ENCODE measurements around the gene SORL1-AS1.

The SORL1-AS1 gene

GRCh38 chr11:121451986-121452608 lies 670 bp downstream of the SORL1-AS1 start, which contains the start of gene SORL1:
Gene SORL1 (plus strand): TSS chr11:121452314. CDS start chr11:121452332, 18 bp downstream.
- peak; percentile 54 for DNase-seq (ENCODE audit: low read depth)

- DNase-seq (ENCODE audit: low read depth) = no peak
These were observed 1.4 kb downstream of the SORL1-AS1 start for GRCh38 chr11:121451178-121451985.

- no peak for DNase-seq (ENCODE audit: low read depth)
These were observed 2.4 kb downstream of the SORL1-AS1 start for GRCh38 chr11:121450401-121450800.

- DNase-seq (ENCODE audit: low read depth) = no peak
These were observed 3.1 kb downstream of the SORL1-AS1 start for GRCh38 chr11:121449626-121450025.

- DNase-seq (ENCODE audit: low read depth) = no peak
These were observed 3.6 kb downstream of the SORL1-AS1 start for GRCh38 chr11:121449123-121449522.

- DNase-seq (ENCODE audit: low read depth) = no peak
These were observed 4.3 kb downstream of the SORL1-AS1 start for GRCh38 chr11:121448431-121448941.

GRCh38 chr11:121448011-121448410 lies 4.8 kb downstream of the SORL1-AS1 start:
- no peak for DNase-seq (ENCODE audit: low read depth)

GRCh38 chr11:121446752-121447156 lies 6.0 kb downstream of the SORL1-AS1 start:
- no peak for DNase-seq (ENCODE audit: low read depth)

GRCh38 chr11:121445071-121445768 lies 7.5 kb downstream of the SORL1-AS1 start:
- no peak for DNase-seq (ENCODE audit: low read depth)

GRCh38 chr11:121444526-121444925 lies 8.2 kb downstream of the SORL1-AS1 start:
- no peak for DNase-seq (ENCODE audit: low read depth)

- DNase-seq (ENCODE audit: low read depth) = no peak
These were observed 9.0 kb downstream of the SORL1-AS1 start for GRCh38 chr11:121443688-121444275.

- DNase-seq (ENCODE audit: low read depth) = no peak
These were observed 11.2 kb downstream of the SORL1-AS1 start for GRCh38 chr11:121441521-121441920.

- no peak for DNase-seq (ENCODE audit: low read depth)
These were observed 13.0 kb downstream of the SORL1-AS1 start for GRCh38 chr11:121439759-121440158.

GRCh38 chr11:121439337-121439736 lies 13.4 kb downstream of the SORL1-AS1 start:
- DNase-seq (ENCODE audit: low read depth) = no peak

- no peak for DNase-seq (ENCODE audit: low read depth)
These were observed 15.1 kb downstream of the SORL1-AS1 start for GRCh38 chr11:121437686-121438078.

- no peak for DNase-seq (ENCODE audit: low read depth)
These were observed 15.6 kb downstream of the SORL1-AS1 start for GRCh38 chr11:121437018-121437685.

- DNase-seq (ENCODE audit: low read depth) = no peak
These were observed 16.9 kb downstream of the SORL1-AS1 start for GRCh38 chr11:121435551-121436511.

GRCh38 chr11:121435132-121435531 lies 17.6 kb downstream of the SORL1-AS1 start:
- no peak for DNase-seq (ENCODE audit: low read depth)

GRCh38 chr11:121431820-121432526 lies 20.8 kb downstream of the SORL1-AS1 start:
- DNase-seq (ENCODE audit: low read depth) = no peak

- no peak for DNase-seq (ENCODE audit: low read depth)
These were observed 23.2 kb downstream of the SORL1-AS1 start for GRCh38 chr11:121429556-121429955.

Measured in T-helper 22 cell (primary cell).